Neural crest cell (in vitro differentiated cells): Measurements from ENCODE around the gene ABAT. TPM values are rescaled to one million over a fixed set of nuclear protein-coding genes. Genes with fewer than 3 reads are reported as not detected.
"Not testable (repeated sequence)": the region's sequence is repeated elsewhere in the genome, so short reads cannot be mapped to it uniquely, and the experiment has no call there.

Experiments
- DNase-seq: peaks from one replicate; pipeline ENCODE4 v3.0.0; 2021; ENCODE audit warnings: low read depth, mixed read lengths, low spot score
- H3K27ac Mint-ChIP-seq: one replicate; pipeline ENCODE4 v1.8.0; 2021; ENCODE audit warnings: mild to moderate bottlenecking, mixed read lengths; ENCODE audit not compliant: unreplicated experiment
- H3K27me3 Mint-ChIP-seq: 2 replicates; pipeline ENCODE4 v1.8.0; 2021; ENCODE audit warnings: low read depth, mild to moderate bottlenecking, mixed read lengths
- H3K36me3 Mint-ChIP-seq: 2 replicates; pipeline ENCODE4 v1.8.0; 2021; ENCODE audit warnings: low read depth, mild to moderate bottlenecking, mixed read lengths
- H3K4me1 Mint-ChIP-seq: 2 replicates; pipeline ENCODE4 v1.8.0; 2021; ENCODE audit warnings: mixed read lengths
- H3K4me3 Mint-ChIP-seq: one replicate; pipeline ENCODE4 v1.8.0; 2021; ENCODE audit warnings: mild to moderate bottlenecking, mixed read lengths
- H3K9me3 Mint-ChIP-seq: 2 replicates; pipeline ENCODE4 v1.8.0; 2021; ENCODE audit warnings: mixed read lengths
- CTCF ChIP-seq: fragments of 200-600 bp; sonication (generic); conservative IDR thresholded peaks from 2 replicates; pipeline ENCODE4 v1.5.0; 2021; ENCODE audit warnings: antibody characterized with exemption, mild to moderate bottlenecking
- total RNA-seq: library from RNA; stranded (reverse); gene quantifications from 2 replicates; pipeline ENCODE4 v1.2.1, GENCODE V29; 2021

ABAT gene
- total RNA-seq, 1 donor from 2014 or later: 35.2 TPM

GRCh38 chr16:8796469-8797363 lies 122.3 kb downstream of the ABAT start:
- no peak for DNase-seq
- Mint-ChIP-seq H3K4me3 (peak overlapping the region; percentile 98), H3K9me3 (no peaks in the 10 kb centered on the region), H3K27me3 (no peaks in the 10 kb centered on the region), H3K4me1 (peaks cover 43% of the 10 kb centered on the region), H3K36me3 (no peaks in the 10 kb centered on the region), H3K27ac (peak overlapping the region; percentile 95)
- TF ChIP-seq CTCF: no peak

GRCh38 chr16:8797364-8798173 lies 123.2 kb downstream of the ABAT start, which contains the start of the genes PMM2 and TMEM186:
TSS of gene PMM2 (plus strand) at chr16:8797839. CDS start at chr16:8797883, 44 bp downstream.
TSS of gene TMEM186 (minus strand) at chr16:8797639. CDS start at chr16:8797614, 25 bp downstream.
- peak; percentile 86 for DNase-seq
- Mint-ChIP-seq H3K4me1 (peaks cover 38% of the 10 kb centered on the region), H3K4me3 (peak within 1 kb of the TSS; percentile 98), H3K27ac (peak within 1 kb of the TSS; percentile 95), H3K9me3 (no peaks in the 10 kb centered on the region), H3K36me3 (no peaks in the 10 kb centered on the region), H3K27me3 (no peaks in the 10 kb centered on the region)
- TF ChIP-seq CTCF: peak; percentile 15

- peaks cover 35% of the 10 kb centered on the region for H3K4me1 Mint-ChIP-seq
- DNase-seq: no peak
- TF ChIP-seq CTCF: no peak
- H3K4me3 Mint-ChIP-seq: peak overlapping the region; percentile 98
- H3K36me3 Mint-ChIP-seq: no peaks in the 10 kb centered on the region
- no peaks in the 10 kb centered on the region for H3K9me3 Mint-ChIP-seq
- H3K27me3 Mint-ChIP-seq: no peaks in the 10 kb centered on the region
- H3K27ac Mint-ChIP-seq: no peak overlapping the region
Measured at GRCh38 chr16:8798174-8798527, 123.7 kb downstream of the ABAT start.

- no peak for DNase-seq
- H3K9me3 Mint-ChIP-seq: no peaks in the 10 kb centered on the region
- H3K36me3 Mint-ChIP-seq: no peaks in the 10 kb centered on the region
- no peak for TF ChIP-seq CTCF
- H3K4me3 Mint-ChIP-seq: peak overlapping the region; percentile 98
- H3K27ac Mint-ChIP-seq: peak overlapping the region; percentile 16
- no peaks in the 10 kb centered on the region for H3K27me3 Mint-ChIP-seq
- H3K4me1 Mint-ChIP-seq: peaks cover 35% of the 10 kb centered on the region
Measured at GRCh38 chr16:8798535-8799157, 124.2 kb downstream of the ABAT start.

- peak overlapping the region; percentile 3 for H3K4me3 Mint-ChIP-seq
- H3K9me3 Mint-ChIP-seq: no peaks in the 10 kb centered on the region
- no peak overlapping the region for H3K27ac Mint-ChIP-seq
- no peak for DNase-seq
- peaks cover 26% of the 10 kb centered on the region for H3K4me1 Mint-ChIP-seq
- TF ChIP-seq CTCF: no peak
- H3K36me3 Mint-ChIP-seq: no peaks in the 10 kb centered on the region
- H3K27me3 Mint-ChIP-seq: no peaks in the 10 kb centered on the region
Measured at GRCh38 chr16:8801701-8802100, 127.3 kb downstream of the ABAT start.

- not testable (repeated sequence) for H3K9me3 Mint-ChIP-seq, H3K36me3 Mint-ChIP-seq, H3K27ac Mint-ChIP-seq, H3K4me3 Mint-ChIP-seq, H3K4me1 Mint-ChIP-seq, H3K27me3 Mint-ChIP-seq, DNase-seq
Measured at GRCh38 chr16:8803733-8804132, 129.3 kb downstream of the ABAT start.
